IMR-90 (cell line): ENCODE data around the gene AKR1E2. TPM values are rescaled to one million over a fixed set of nuclear protein-coding genes. Genes with fewer than 3 reads are reported as not detected.

ENCODE experiments used
- ATAC-seq: fragments of 200-7000 bp; cut with Tn5 transposase; 2 replicates; pipeline ENCODE4 v1.9.1; 2020; ENCODE audit warnings: low read depth, mild to moderate bottlenecking, moderate library complexity
- BruUV-seq: library from RNA; stranded (reverse); fragments of 400-500 nt; replicated peaks from 2 replicates; lab custom pipeline; 2021; lab: Mats Ljungman, UMichigan
- CTCF ChIA-PET: fragments of 300-600 bp; formaldehyde crosslinking; extraction: SDS; loops from one replicate; lab custom pipeline; 2021; ENCODE audit warnings: antibody characterized with exemption; lab: Yijun Ruan, JAX
- POLR2A ChIA-PET: fragments of 300-600 bp; sonication (Branson Sonifier 250); formaldehyde crosslinking; loops from one replicate; lab custom pipeline; 2022; ENCODE audit warnings: antibody characterized with exemption; ENCODE audit not compliant: unreplicated experiment; lab: Charles Lee
- DNase-seq: peaks from one replicate; pipeline ENCODE4 v3.0.0; 2013
- H2AFZ ChIP-seq: replicated peaks from 2 replicates; pipeline ENCODE3; 2013; ENCODE audit warnings: low read length, mild to moderate bottlenecking; ENCODE audit not compliant: poor library complexity
- H2AK5ac ChIP-seq: 2 replicates; pipeline ENCODE4 v1.6.1; 2013; ENCODE audit warnings: low read depth, low read length, inconsistent platforms
- H2AK9ac ChIP-seq: replicated peaks from 2 replicates; pipeline ENCODE3; 2013; ENCODE audit warnings: mild to moderate bottlenecking, low read depth, low read length, moderate library complexity; ENCODE audit not compliant: poor library complexity
- H2BK120ac ChIP-seq: 2 replicates; pipeline ENCODE4 v1.6.1; 2013; ENCODE audit warnings: low read depth, low read length, inconsistent platforms
- H2BK15ac ChIP-seq: 3 replicates; pipeline ENCODE4 v1.6.1; 2013; ENCODE audit warnings: low read depth, low read length, inconsistent platforms
- H2BK20ac ChIP-seq: 2 replicates; pipeline ENCODE4 v1.6.1; 2013; ENCODE audit warnings: low read depth, mild to moderate bottlenecking, inconsistent platforms, low read length, moderate library complexity
- H2BK5ac ChIP-seq: 2 replicates; pipeline ENCODE4 v1.6.1; 2013; ENCODE audit warnings: mild to moderate bottlenecking, low read depth, low read length, inconsistent platforms; ENCODE audit not compliant: poor library complexity, severe bottlenecking
- H3K14ac ChIP-seq: replicated peaks from 2 replicates; pipeline ENCODE4 v1.6.1; 2013; ENCODE audit warnings: low read depth, low read length, inconsistent platforms
- H3K18ac ChIP-seq: 2 replicates; pipeline ENCODE4 v1.6.1; 2013; ENCODE audit warnings: low read depth, low read length, control low read depth
- H3K23ac ChIP-seq: 2 replicates; pipeline ENCODE4 v1.6.1; 2013; ENCODE audit warnings: low read depth, low read length, inconsistent platforms
- H3K27ac ChIP-seq: 2 replicates; pipeline ENCODE4 v1.5.1; 2013; ENCODE audit warnings: mild to moderate bottlenecking, control low read depth, low read length; ENCODE audit not compliant: insufficient read depth
- H3K27me3 ChIP-seq: 2 replicates; pipeline ENCODE4 v1.6.1; 2013; ENCODE audit warnings: low read length; ENCODE audit not compliant: control insufficient read depth, insufficient read depth
- H3K36me3 ChIP-seq: 2 replicates; pipeline ENCODE4 v1.6.1; 2013; ENCODE audit warnings: low read length, mixed read lengths; ENCODE audit not compliant: control insufficient read depth, insufficient read depth
- H3K4ac ChIP-seq: 2 replicates; pipeline ENCODE4 v1.6.1; 2013; ENCODE audit warnings: low read depth, low read length, inconsistent platforms
- H3K4me1 ChIP-seq: 2 replicates; pipeline ENCODE4 v1.6.1; 2013; ENCODE audit warnings: low read length, mixed read lengths; ENCODE audit not compliant: control insufficient read depth, insufficient read depth
- H3K4me2 ChIP-seq: 2 replicates; pipeline ENCODE4 v1.6.1; 2013; ENCODE audit warnings: low read depth, mild to moderate bottlenecking, control low read depth, low read length, moderate library complexity
- H3K4me3 ChIP-seq: 2 replicates; pipeline ENCODE4 v1.5.1; 2013; ENCODE audit warnings: low read depth, mild to moderate bottlenecking, control low read depth, low read length, moderate library complexity; ENCODE audit not compliant: insufficient read depth
- H3K56ac ChIP-seq: 2 replicates; pipeline ENCODE4 v1.6.1; 2013; ENCODE audit warnings: low read length, inconsistent platforms; ENCODE audit not compliant: insufficient read depth; ENCODE audit errors: extremely low read depth
- H3K79me1 ChIP-seq, 2 experiments: 2 replicates each; pipeline ENCODE4 v1.6.1; 2013; ENCODE audit warnings: low read length in 2 of 2, inconsistent platforms in 1 of 2, low read depth in 1 of 2
- H3K9ac ChIP-seq: 2 replicates; pipeline ENCODE4 v1.6.1; 2013; ENCODE audit warnings: low read depth, low read length, control low read depth
- H3K9me1 ChIP-seq: 2 replicates; pipeline ENCODE4 v1.6.1; 2013; ENCODE audit warnings: low read length, inconsistent platforms; ENCODE audit not compliant: insufficient read depth
- H3K9me3 ChIP-seq: 2 replicates; pipeline ENCODE4 v1.6.1; 2013; ENCODE audit warnings: low read length; ENCODE audit not compliant: control insufficient read depth, insufficient read depth
- H4K20me1 ChIP-seq: 2 replicates; pipeline ENCODE4 v1.6.1; 2013; ENCODE audit warnings: low read length, inconsistent platforms; ENCODE audit not compliant: insufficient read depth
- H4K5ac ChIP-seq: 2 replicates; pipeline ENCODE4 v1.6.1; 2013; ENCODE audit warnings: mild to moderate bottlenecking, low read depth, low read length, control low read depth
- H4K8ac ChIP-seq, 2 experiments: 2 replicates each; pipeline ENCODE4 v1.6.1; 2013; ENCODE audit warnings: low read depth in 2 of 2, low read length in 2 of 2, control low read depth in 1 of 2, inconsistent platforms in 1 of 2
- H4K91ac ChIP-seq: 2 replicates; pipeline ENCODE4 v1.6.1; 2013; ENCODE audit warnings: low read depth, low read length, inconsistent platforms; ENCODE audit not compliant: insufficient read depth
- BHLHE40 ChIP-seq: fragments of 150-350 bp; IDR thresholded peaks from 2 replicates; pipeline ENCODE4 v1.6.1; 2016; ENCODE audit warnings: mild to moderate bottlenecking, low read depth, low read length
- CEBPB ChIP-seq: IDR thresholded peaks from 2 replicates; pipeline ENCODE4 v1.6.1; 2012; ENCODE audit warnings: low read depth, low read length, improper control_type of control experiment
- CHD1 ChIP-seq: IDR thresholded peaks from 2 replicates; pipeline ENCODE4 v1.6.1; 2012; ENCODE audit warnings: low read depth, low read length, improper control_type of control experiment
- CTCF ChIP-seq: conservative IDR thresholded peaks from 2 replicates; pipeline ENCODE4 v1.5.1; 2012; ENCODE audit warnings: mild to moderate bottlenecking, low read depth, low read length, improper control_type of control experiment
- ELK1 ChIP-seq: fragments of 150-350 bp; IDR thresholded peaks from 2 replicates; pipeline ENCODE4 v1.6.1; 2016; ENCODE audit warnings: low read depth, mild to moderate bottlenecking, low read length, moderate library complexity, borderline replicate concordance
- FOS ChIP-seq: fragments of 150-350 bp; IDR thresholded peaks from 2 replicates; pipeline ENCODE4 v1.6.1; 2016; ENCODE audit warnings: low read depth, low read length
- MAFK ChIP-seq: IDR thresholded peaks from 2 replicates; pipeline ENCODE4 v1.6.1; 2012; ENCODE audit warnings: low read depth, low read length, improper control_type of control experiment
- MAZ ChIP-seq: IDR thresholded peaks from 2 replicates; pipeline ENCODE4 v1.6.1; 2012; ENCODE audit warnings: low read depth, mild to moderate bottlenecking, low read length, improper control_type of control experiment, moderate library complexity, borderline replicate concordance
- MXI1 ChIP-seq: IDR thresholded peaks from 2 replicates; pipeline ENCODE4 v1.6.1; 2012; ENCODE audit warnings: low read depth, mild to moderate bottlenecking, low read length, moderate library complexity, borderline replicate concordance
- NFE2L2 ChIP-seq: fragments of 150-350 bp; IDR thresholded peaks from 2 replicates; pipeline ENCODE4 v1.6.1; 2016; ENCODE audit warnings: low read depth, mild to moderate bottlenecking, low read length
- POLR2A ChIP-seq: IDR thresholded peaks from 2 replicates; pipeline ENCODE4 v1.6.1; 2012; ENCODE audit warnings: mild to moderate bottlenecking, low read depth, low read length
- RAD21 ChIP-seq: IDR thresholded peaks from 2 replicates; pipeline ENCODE4 v1.6.1; 2012; ENCODE audit warnings: low read length, improper control_type of control experiment
- RCOR1 ChIP-seq: IDR thresholded peaks from 2 replicates; pipeline ENCODE4 v1.6.1; 2012; ENCODE audit warnings: mild to moderate bottlenecking, low read length, improper control_type of control experiment; ENCODE audit not compliant: insufficient replicate concordance
- RFX5 ChIP-seq: IDR thresholded peaks from 2 replicates; pipeline ENCODE4 v1.8.0; 2012; ENCODE audit warnings: low read depth, mild to moderate bottlenecking, low read length, moderate library complexity
- SMC3 ChIP-seq: fragments of 150-350 bp; IDR thresholded peaks from 2 replicates; pipeline ENCODE4 v1.6.1; 2016; ENCODE audit warnings: low read depth, mild to moderate bottlenecking, antibody characterized with exemption, low read length, moderate library complexity
- USF2 ChIP-seq: fragments of 150-350 bp; IDR thresholded peaks from 2 replicates; pipeline ENCODE4 v1.6.1; 2017; ENCODE audit warnings: mild to moderate bottlenecking, antibody characterized with exemption, low read length, low read depth
- whole genome bisulfite sequencing, 2 experiments: methylation state at CpG; one replicate each; pipeline versions ENCODE4 v1.1.5 to v1.1.7; 2013; ENCODE audit warnings: missing lambda C conversion rate in 2 of 2; ENCODE audit not compliant: insufficient read length in 1 of 2; ENCODE audit errors: extremely low coverage in 2 of 2; 5-methylcytosine and 5-hydroxymethylcytosine counted together
- dilution Hi-C: fragments of 300-500 bp; cut with HindIII; formaldehyde crosslinking; loops from one replicate; pipeline ENCODE4 v1.14.3; 2018; ENCODE audit warnings: low sequenced_read_pairs; ENCODE audit not compliant: unreplicated experiment
- in situ Hi-C: fragments of 300-500 bp; cut with MboI; formaldehyde crosslinking; loops from 3 replicates; pipeline ENCODE4 v1.14.3; 2019; ENCODE audit warnings: low sequenced_read_pairs, inconsistent platforms, mixed read lengths
- intact Hi-C: fragments of 100-400 bp; cut with micrococcal nuclease; formaldehyde crosslinking; loops from 2 replicates; pipeline ENCODE4 v1.10.0; 2022
- polyA plus RNA-seq, 3 experiments: library from polyadenylated mRNA; depleted of rRNA; stranded (reverse); fragments of >200 nt; gene quantifications; 2 replicates each; pipeline ENCODE4 v1.2.3, GENCODE V29; 2012; ENCODE audit warnings: low replicate concordance in 1 of 3
- total RNA-seq: library from RNA; depleted of rRNA; stranded (reverse); fragments of >200 nt; gene quantifications from 2 replicates; pipeline ENCODE4 v1.2.3, GENCODE V29; 2012

AKR1E2 gene
- total and polyA plus RNA-seq, 2 of the 4 experiments (the other 2 are of a cell fraction): 1.2 to 3.4 TPM

- no peak overlapping the region for H2BK5ac ChIP-seq
- H3K4me2 ChIP-seq: no peak overlapping the region
- H3K4me1 ChIP-seq: no peaks in the 10 kb centered on the region
- H2BK20ac ChIP-seq: no peak overlapping the region
- no peak overlapping the region for H3K18ac ChIP-seq
- H3K79me1 ChIP-seq: no peaks in the 10 kb centered on the region
- H4K8ac ChIP-seq: no peak overlapping the region
- no CpG with 5 or more reads among the region's 1 CpG for WGBS, 2 experiments
- no peaks in the 10 kb centered on the region for H4K20me1 ChIP-seq
- no peak overlapping the region for H2BK120ac ChIP-seq
- peaks cover 6% of the 10 kb centered on the region; the same call in 1 of the 2 replicates for H3K9me1 ChIP-seq
- dilution Hi-C loops (no loop called here), intact Hi-C loops (no loop called here), in situ Hi-C loops (loop anchor here (25.0 kb wide), 2 partner anchors 775 to 1025 kb away; no protein-coding TSS in a partner anchor)
- no peak overlapping the region for H3K56ac ChIP-seq
- H3K36me3 ChIP-seq: no peaks in the 10 kb centered on the region; the same call in 1 of the 2 replicates
- no TSS peak for BruUV-seq
- no peak overlapping the region for H3K14ac ChIP-seq
- ChIA-PET POLR2A (no interaction called here), CTCF (interaction anchor here (1.0 to 1.5 kb wide), 3 partner anchors 10 to 23 kb away, joined by 4 to 7 read pairs (median 4); no protein-coding TSS in a partner anchor)
- ATAC-seq: no peak
- H3K27me3 ChIP-seq: no peaks in the 10 kb centered on the region
- H3K9me3 ChIP-seq: no peaks in the 10 kb centered on the region
- H2BK15ac ChIP-seq: no peak overlapping the region
- TF ChIP-seq FOS (no peak), RFX5 (no peak), CTCF (no peak), BHLHE40 (no peak), ELK1 (no peak), NFE2L2 (no peak), SMC3 (no peak), CHD1 (no peak), CEBPB (no peak), MAFK (no peak), USF2 (no peak), POLR2A (no peak), RCOR1 (no peak), RAD21 (no peak), MXI1 (no peak), MAZ (no peak)
- no peak overlapping the region for H3K27ac ChIP-seq
- H2AK9ac ChIP-seq: no peak overlapping the region
- H3K4ac ChIP-seq: no peak overlapping the region
- H3K9ac ChIP-seq: no peak overlapping the region
- H4K91ac ChIP-seq: no peak overlapping the region
- DNase-seq: no peak
- no peak overlapping the region for H2AK5ac ChIP-seq
- no peak overlapping the region for H2AFZ ChIP-seq
- no peak overlapping the region for H4K5ac ChIP-seq
- H3K23ac ChIP-seq: no peak overlapping the region
- H3K4me3 ChIP-seq: no peak overlapping the region
Observed at GRCh38 chr10:4837551-4837950, 11.5 kb downstream of the AKR1E2 start.
